AG04450 (cell line): ENCODE measurements around the gene SAMSN1. TPM values are rescaled to one million over a fixed set of nuclear protein-coding genes. Genes with fewer than 3 reads are reported as not detected.

Experiments used
- CTCF ChIA-PET: fragments of 300-600, 350-600 bp; formaldehyde crosslinking; extraction: SDS; loops from one replicate; lab custom pipeline; 2022; ENCODE audit warnings: antibody characterized with exemption, inconsistent platforms; lab: Charles Lee
- POLR2A ChIA-PET: fragments of 350-600 bp; formaldehyde crosslinking; extraction: SDS; loops from one replicate; lab custom pipeline; 2021; ENCODE audit warnings: antibody characterized with exemption, inconsistent platforms; lab: Yijun Ruan, JAX
- DNase-seq: peaks from one replicate; pipeline ENCODE4 v3.0.0-alpha.2; 2011; ENCODE audit warnings: low read depth, low spot score
- H3K27ac ChIP-seq: one replicate; pipeline ENCODE4 v1.5.1; 2012; ENCODE audit warnings: low read depth, low read length, control low read depth
- H3K27me3 ChIP-seq: one replicate; pipeline ENCODE4 v1.6.0; 2012; ENCODE audit warnings: low read length; ENCODE audit not compliant: control insufficient read depth, insufficient read depth
- H3K4me3 ChIP-seq: 2 replicates; pipeline ENCODE4 v1.5.1; 2011; ENCODE audit warnings: mild to moderate bottlenecking, low read depth, low read length, control low read depth
- H3K9me3 ChIP-seq: 2 replicates; pipeline ENCODE4 v1.5.1; 2012; ENCODE audit warnings: low read length; ENCODE audit not compliant: control insufficient read depth, insufficient read depth
- polyA plus RNA-seq: library from polyadenylated mRNA; depleted of rRNA; stranded (reverse); fragments of >200 nt; gene quantifications from 2 replicates; pipeline ENCODE4 v1.2.3, GENCODE V29; 2011; rRNA removed
- TF ChIP-seq, protein P1 (sequence below): IDR thresholded peaks from 2 replicates; pipeline ENCODE4 v1.5.1; 2011; ENCODE audit warnings: low read depth, low read length, control low read depth, inconsistent platforms

SAMSN1 gene
- polyA plus RNA-seq, 1 experiment = not detected

DNA sequence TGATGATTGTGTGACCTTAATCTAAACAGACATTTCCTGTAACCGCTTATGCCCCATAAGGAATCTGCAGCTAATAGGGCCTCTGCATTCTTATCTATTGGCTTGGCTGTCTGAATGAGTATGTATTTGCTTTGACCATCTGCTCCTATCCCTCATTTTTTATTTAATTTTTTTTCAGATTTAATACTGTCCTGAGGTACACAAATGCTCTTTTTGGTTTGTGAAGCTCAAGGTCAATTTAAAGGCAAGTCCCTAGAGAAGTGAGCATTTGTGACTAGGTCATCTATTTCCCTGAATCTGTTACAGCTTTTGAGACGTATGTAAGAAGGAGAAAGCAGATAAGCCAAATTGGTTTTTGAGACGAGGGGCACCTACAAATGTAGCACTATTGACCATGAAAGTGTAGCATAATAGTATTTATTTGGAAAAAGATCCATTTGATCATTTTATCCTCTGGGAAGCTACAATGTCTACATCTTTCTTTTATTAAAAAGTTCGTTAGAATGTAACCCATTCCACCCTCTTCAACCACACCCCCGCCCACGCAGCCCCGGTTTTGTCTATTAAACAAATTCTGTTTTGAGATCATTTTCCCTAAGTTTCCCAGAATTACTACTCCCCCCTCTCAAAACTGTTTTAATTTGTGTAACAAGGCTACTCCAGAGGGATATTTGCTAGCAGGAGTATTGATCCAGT lies 93.9 kb downstream of the SAMSN1 start:
- CTCF ChIA-PET = no interaction called here
- no peak overlapping the region for H3K4me3 ChIP-seq
- no peak overlapping the region for H3K27ac ChIP-seq
- POLR2A ChIA-PET = no interaction called here
- DNase-seq = no peak
- no peaks in the 10 kb centered on the region for H3K9me3 ChIP-seq
- H3K27me3 ChIP-seq = no peaks in the 10 kb centered on the region
- TF ChIP-seq, protein P1, sequence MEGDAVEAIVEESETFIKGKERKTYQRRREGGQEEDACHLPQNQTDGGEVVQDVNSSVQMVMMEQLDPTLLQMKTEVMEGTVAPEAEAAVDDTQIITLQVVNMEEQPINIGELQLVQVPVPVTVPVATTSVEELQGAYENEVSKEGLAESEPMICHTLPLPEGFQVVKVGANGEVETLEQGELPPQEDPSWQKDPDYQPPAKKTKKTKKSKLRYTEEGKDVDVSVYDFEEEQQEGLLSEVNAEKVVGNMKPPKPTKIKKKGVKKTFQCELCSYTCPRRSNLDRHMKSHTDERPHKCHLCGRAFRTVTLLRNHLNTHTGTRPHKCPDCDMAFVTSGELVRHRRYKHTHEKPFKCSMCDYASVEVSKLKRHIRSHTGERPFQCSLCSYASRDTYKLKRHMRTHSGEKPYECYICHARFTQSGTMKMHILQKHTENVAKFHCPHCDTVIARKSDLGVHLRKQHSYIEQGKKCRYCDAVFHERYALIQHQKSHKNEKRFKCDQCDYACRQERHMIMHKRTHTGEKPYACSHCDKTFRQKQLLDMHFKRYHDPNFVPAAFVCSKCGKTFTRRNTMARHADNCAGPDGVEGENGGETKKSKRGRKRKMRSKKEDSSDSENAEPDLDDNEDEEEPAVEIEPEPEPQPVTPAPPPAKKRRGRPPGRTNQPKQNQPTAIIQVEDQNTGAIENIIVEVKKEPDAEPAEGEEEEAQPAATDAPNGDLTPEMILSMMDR = no peak

DNA sequence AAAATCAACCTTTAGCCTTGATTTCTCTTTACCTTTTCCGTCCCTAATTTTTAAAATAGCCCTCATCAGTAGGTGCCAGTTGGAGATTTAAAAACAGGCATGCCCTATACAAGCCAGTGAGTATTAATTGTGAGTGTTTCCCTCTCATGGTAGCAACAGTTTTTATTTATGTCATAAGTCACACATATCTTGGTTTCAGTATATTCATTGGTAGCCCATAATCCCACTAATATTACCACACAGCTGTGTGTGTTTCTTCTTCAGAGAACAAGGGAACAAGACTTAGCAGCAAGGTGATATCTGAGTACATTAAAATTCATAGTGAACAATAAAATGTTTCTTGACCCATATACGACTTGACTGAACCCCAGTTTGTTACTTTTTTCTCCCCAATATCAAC lies 94.6 kb downstream of the SAMSN1 start:
- ChIA-PET POLR2A (no interaction called here), CTCF (no interaction called here)
- Histone ChIP-seq H3K9me3 (no peaks in the 10 kb centered on the region), H3K27ac (no peak overlapping the region), H3K4me3 (no peak overlapping the region), H3K27me3 (no peaks in the 10 kb centered on the region)
- no peak for DNase-seq
- TF ChIP-seq, protein P1 = no peak

DNA sequence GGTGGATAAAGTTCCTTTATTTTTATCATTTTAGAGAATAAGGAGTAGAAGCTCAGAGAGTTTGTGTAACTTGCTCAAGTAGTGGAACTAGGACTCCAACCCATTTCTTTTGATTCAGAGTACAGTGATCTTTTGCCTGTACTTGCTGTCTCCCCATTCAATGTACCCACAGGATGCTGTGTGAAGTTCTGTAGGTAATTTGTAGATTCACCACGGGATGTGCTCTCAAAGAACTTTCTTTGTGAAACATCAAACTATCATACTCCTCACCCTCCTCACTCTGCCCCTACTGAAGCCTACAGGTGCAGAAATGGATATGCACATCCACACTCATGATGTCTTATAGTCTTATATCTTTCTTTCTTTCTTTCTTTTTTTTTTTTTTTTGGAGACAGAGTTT lies 97.3 kb downstream of the SAMSN1 start:
- TF ChIP-seq, protein P1 = no peak
- ChIA-PET POLR2A (no interaction called here), CTCF (interaction anchor here (0.7 kb wide), 1 partner anchor 1034 kb away, joined by 3 read pairs; no protein-coding TSS in a partner anchor)
- H3K27ac ChIP-seq = no peak overlapping the region
- no peak for DNase-seq
- H3K9me3 ChIP-seq = no peaks in the 10 kb centered on the region
- H3K4me3 ChIP-seq = no peak overlapping the region
- H3K27me3 ChIP-seq = no peaks in the 10 kb centered on the region

DNA sequence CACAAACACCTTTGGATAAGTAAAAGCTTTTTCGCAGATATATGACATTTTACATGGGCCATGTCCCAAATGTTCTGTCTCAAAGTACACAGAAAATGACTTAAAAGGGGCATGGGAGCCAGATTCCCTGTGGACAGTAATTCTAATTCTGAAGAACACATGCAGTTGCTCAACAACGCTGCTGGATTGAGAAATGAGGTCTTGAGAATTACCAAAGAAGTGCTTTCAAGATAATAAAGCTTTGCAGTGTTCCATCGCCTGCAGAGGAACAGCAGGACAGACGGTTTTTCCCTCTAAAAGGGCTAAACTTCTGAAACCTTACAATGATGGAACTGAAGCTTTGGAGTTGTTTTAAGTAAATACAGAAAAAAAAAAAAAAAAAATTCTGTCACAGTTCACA lies 107.9 kb downstream of the SAMSN1 start:
- Histone ChIP-seq H3K4me3 (no peak overlapping the region), H3K9me3 (no peaks in the 10 kb centered on the region; the same call in 1 of the 2 replicates), H3K27me3 (no peaks in the 10 kb centered on the region), H3K27ac (no peak overlapping the region)
- TF ChIP-seq, protein P1 = no peak
- POLR2A ChIA-PET = no interaction called here
- no peak for DNase-seq
- CTCF ChIA-PET = no interaction called here

DNA sequence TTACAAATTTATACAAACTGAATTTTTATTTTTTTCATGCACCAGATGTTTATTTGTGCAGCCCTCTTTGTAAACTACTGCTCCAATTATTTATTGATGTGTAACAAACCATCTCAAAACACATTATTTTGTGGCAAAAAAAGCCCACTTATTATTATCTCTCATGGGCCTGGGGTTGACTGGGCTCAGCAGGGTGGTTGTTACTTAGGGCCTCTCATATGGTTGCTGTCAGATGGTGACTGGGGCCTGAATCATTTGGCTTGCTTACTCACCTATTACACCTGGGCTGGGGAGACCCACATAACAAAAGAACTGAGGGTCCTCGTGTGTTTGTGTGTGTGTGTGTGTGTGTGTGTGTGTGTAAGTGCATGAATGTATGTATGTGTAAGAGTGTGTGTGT lies 110.7 kb downstream of the SAMSN1 start:
- ChIA-PET POLR2A (no interaction called here), CTCF (no interaction called here)
- no peak for DNase-seq
- Histone ChIP-seq H3K27me3 (no peaks in the 10 kb centered on the region), H3K27ac (no peak overlapping the region), H3K4me3 (no peak overlapping the region), H3K9me3 (no peaks in the 10 kb centered on the region; the same call in 1 of the 2 replicates)
- TF ChIP-seq, protein P1 = no peak

Other genes starting within 250 kb of the SAMSN1 start
- gene HSPA13, start 163.2 kb downstream of the SAMSN1 start, polyA plus RNA-seq = 30.3 and 42.9 TPM in 2 replicates